ENCODE measurements around the gene TSPAN18.

TSPAN18 gene

GRCh38 chr11:44915004-44915403 lies 188.2 kb downstream of the TSPAN18 start:
- Mint-ChIP-seq H3K9me3 (no peaks in the 10 kb centered on the region), H3K27me3 (ENCODE audit: low read depth) (no peaks in the 10 kb centered on the region), H3K27ac (no peak overlapping the region), H3K36me3 (ENCODE audit: low read depth) (no peaks in the 10 kb centered on the region), H3K4me1 (ENCODE audit: low read depth) (peaks cover 4% of the 10 kb centered on the region), H3K4me3 (no peak overlapping the region)
- DNase-seq (ENCODE audit: low spot score), result no peak

DNA sequence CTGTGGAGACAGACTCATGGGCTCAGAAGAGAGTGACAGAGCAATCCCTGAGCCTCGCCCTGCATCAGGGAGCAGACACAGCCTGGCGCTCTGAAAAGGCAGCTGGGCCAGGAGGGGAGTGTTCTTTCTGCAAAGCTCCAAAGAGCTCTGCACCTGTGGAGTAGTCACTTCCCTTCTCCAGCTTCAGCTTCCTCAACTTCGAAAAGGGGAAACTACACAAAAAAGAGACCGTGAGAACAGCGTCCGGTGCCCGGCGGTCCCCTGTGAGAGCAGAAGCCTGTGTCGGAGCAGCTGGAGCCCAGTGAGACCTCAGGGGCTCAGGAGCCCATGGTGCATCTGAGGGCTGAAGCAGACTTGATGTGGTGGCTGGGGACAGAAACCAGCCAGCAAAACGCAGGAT lies 188.9 kb downstream of the TSPAN18 start:
- Mint-ChIP-seq H3K4me3 (no peak overlapping the region), H3K27ac (no peak overlapping the region), H3K4me1 (ENCODE audit: low read depth) (peaks cover 4% of the 10 kb centered on the region), H3K36me3 (ENCODE audit: low read depth) (no peaks in the 10 kb centered on the region), H3K27me3 (ENCODE audit: low read depth) (no peaks in the 10 kb centered on the region), H3K9me3 (no peaks in the 10 kb centered on the region)
- no peak for DNase-seq (ENCODE audit: low spot score)

DNA sequence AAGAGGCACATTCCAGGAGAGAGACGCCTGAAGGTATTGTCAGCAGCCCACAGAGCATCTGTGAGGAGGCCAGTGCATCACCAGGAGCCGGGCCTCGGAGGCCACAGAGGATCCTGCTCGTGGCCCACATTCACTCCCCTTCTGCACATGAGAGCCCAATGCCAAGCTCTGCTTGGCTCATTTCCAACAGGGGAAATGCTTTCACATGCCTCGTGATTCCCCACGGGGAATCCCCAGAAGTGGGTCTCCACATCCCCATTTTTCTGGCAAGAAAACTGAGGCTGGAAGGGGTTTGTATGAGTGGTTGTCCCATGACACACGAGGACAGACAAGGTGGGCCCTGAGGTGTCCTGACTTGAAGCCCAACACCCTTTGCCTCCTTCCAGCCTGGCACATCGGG lies 189.6 kb downstream of the TSPAN18 start:
- Mint-ChIP-seq H3K9me3 (no peaks in the 10 kb centered on the region), H3K4me3 (no peak overlapping the region), H3K27me3 (ENCODE audit: low read depth) (no peaks in the 10 kb centered on the region), H3K27ac (no peak overlapping the region), H3K4me1 (ENCODE audit: low read depth) (no peaks in the 10 kb centered on the region), H3K36me3 (ENCODE audit: low read depth) (no peaks in the 10 kb centered on the region)
- DNase-seq (ENCODE audit: low spot score), result no peak

DNA sequence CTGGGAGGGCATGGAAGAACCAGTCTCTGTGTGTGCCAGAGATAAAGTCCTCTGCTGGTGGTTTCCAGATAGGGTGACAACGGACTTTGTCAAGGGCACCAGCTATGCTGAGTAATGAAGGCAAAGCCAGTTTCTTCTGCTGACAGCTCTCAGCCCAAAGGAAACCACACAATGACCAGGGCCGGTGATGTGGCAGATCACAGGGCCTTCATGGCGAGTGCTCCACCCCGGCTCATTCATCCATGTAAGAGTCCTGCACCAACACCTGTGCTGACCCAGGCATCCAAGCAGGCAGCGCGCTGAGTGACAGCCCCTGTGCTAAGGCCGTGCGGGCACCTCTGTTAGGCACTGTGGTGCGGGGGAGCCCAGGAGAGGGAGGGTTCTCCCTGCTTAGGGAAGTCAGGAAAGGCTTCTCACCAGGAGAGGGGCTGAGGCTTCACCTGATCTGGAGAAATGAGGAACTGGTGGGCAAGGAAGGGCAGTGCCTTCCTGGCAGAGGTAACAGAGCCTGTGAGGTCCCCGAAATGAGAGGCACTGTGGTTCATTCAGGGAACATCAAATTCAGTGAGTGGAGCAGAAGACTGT lies 190.1 kb downstream of the TSPAN18 start:
- no peaks in the 10 kb centered on the region for H3K27me3 Mint-ChIP-seq (ENCODE audit: low read depth)
- H3K4me1 Mint-ChIP-seq (ENCODE audit: low read depth), result no peaks in the 10 kb centered on the region
- no peak overlapping the region for H3K27ac Mint-ChIP-seq
- no peaks in the 10 kb centered on the region for H3K9me3 Mint-ChIP-seq
- H3K4me3 Mint-ChIP-seq, result no peak overlapping the region
- no peak for DNase-seq (ENCODE audit: low spot score)
- no peaks in the 10 kb centered on the region for H3K36me3 Mint-ChIP-seq (ENCODE audit: low read depth)

- no peaks in the 10 kb centered on the region for H3K4me1 Mint-ChIP-seq (ENCODE audit: low read depth)
- no peaks in the 10 kb centered on the region for H3K27me3 Mint-ChIP-seq (ENCODE audit: low read depth)
- no peak for DNase-seq (ENCODE audit: low spot score)
- H3K27ac Mint-ChIP-seq, result no peak overlapping the region
- H3K4me3 Mint-ChIP-seq, result no peak overlapping the region
- H3K9me3 Mint-ChIP-seq, result no peaks in the 10 kb centered on the region
- H3K36me3 Mint-ChIP-seq (ENCODE audit: low read depth), result no peaks in the 10 kb centered on the region
These were observed 191.0 kb downstream of the TSPAN18 start for GRCh38 chr11:44917741-44918140.

GRCh38 chr11:44920451-44920850 lies 193.7 kb downstream of the TSPAN18 start:
- H3K9me3 Mint-ChIP-seq, result no peaks in the 10 kb centered on the region
- no peak overlapping the region for H3K27ac Mint-ChIP-seq
- DNase-seq (ENCODE audit: low spot score), result no peak
- H3K4me3 Mint-ChIP-seq, result no peak overlapping the region
- H3K4me1 Mint-ChIP-seq (ENCODE audit: low read depth), result no peaks in the 10 kb centered on the region
- H3K27me3 Mint-ChIP-seq (ENCODE audit: low read depth), result no peaks in the 10 kb centered on the region
- H3K36me3 Mint-ChIP-seq (ENCODE audit: low read depth), result no peaks in the 10 kb centered on the region

DNA sequence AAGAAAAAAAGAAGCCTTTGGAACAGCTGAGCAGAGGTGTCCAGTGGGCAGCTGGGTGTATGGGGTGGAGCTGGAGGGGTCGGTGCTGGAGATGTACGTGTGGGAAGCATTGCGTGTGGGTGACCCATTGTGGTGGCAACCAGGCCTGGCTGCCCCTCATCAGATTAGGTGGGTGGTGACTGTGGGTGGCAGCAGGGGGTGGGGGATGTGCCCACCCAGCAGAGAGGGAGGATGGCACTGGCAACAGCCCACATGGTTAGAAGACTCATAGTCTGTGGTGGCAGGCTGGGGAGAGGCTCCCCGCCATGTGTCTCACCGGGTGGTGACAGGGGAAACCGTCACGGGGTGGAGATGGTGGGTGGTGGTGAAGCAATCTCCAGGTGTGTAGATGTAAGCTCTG lies 196.4 kb downstream of the TSPAN18 start:
- Mint-ChIP-seq H3K36me3 (ENCODE audit: low read depth) (no peaks in the 10 kb centered on the region), H3K4me1 (ENCODE audit: low read depth) (no peaks in the 10 kb centered on the region), H3K27ac (no peak overlapping the region), H3K4me3 (no peak overlapping the region), H3K9me3 (no peaks in the 10 kb centered on the region), H3K27me3 (ENCODE audit: low read depth) (no peaks in the 10 kb centered on the region)
- DNase-seq (ENCODE audit: low spot score), result no peak

GRCh38 chr11:44923806-44924205 lies 197.0 kb downstream of the TSPAN18 start:
- Mint-ChIP-seq H3K27ac (no peak overlapping the region), H3K36me3 (ENCODE audit: low read depth) (no peaks in the 10 kb centered on the region), H3K27me3 (ENCODE audit: low read depth) (no peaks in the 10 kb centered on the region), H3K4me1 (ENCODE audit: low read depth) (no peaks in the 10 kb centered on the region), H3K4me3 (no peak overlapping the region), H3K9me3 (no peaks in the 10 kb centered on the region)
- DNase-seq (ENCODE audit: low spot score), result no peak

DNA sequence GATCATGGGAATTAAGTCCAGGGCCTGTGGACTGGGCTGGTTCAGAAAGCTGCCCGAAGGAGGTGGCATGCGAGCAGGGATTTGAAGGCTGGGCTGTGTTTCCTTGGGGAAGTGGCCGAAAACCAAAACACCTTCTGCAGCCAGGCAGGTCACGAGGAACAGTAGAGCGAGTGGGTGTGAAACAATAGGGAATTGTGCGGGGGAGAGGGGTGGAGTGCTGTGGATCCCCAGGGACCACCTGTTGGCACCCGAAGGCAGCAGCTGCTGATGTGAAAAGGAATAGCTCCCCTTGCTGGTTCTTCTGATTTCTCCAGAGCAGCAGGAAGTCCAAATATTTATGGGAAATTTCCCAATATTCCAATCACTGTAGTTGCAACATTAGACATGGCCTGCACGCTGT lies 199.3 kb downstream of the TSPAN18 start:
- H3K27me3 Mint-ChIP-seq (ENCODE audit: low read depth), result peaks cover 4% of the 10 kb centered on the region
- no peak for DNase-seq (ENCODE audit: low spot score)
- no peaks in the 10 kb centered on the region for H3K4me1 Mint-ChIP-seq (ENCODE audit: low read depth)
- H3K36me3 Mint-ChIP-seq (ENCODE audit: low read depth), result no peaks in the 10 kb centered on the region
- no peak overlapping the region for H3K27ac Mint-ChIP-seq
- no peak overlapping the region for H3K4me3 Mint-ChIP-seq
- H3K9me3 Mint-ChIP-seq, result no peaks in the 10 kb centered on the region

- H3K27ac Mint-ChIP-seq, result no peak overlapping the region
- peak; percentile 24 for DNase-seq (ENCODE audit: low spot score)
- no peaks in the 10 kb centered on the region for H3K36me3 Mint-ChIP-seq (ENCODE audit: low read depth)
- no peaks in the 10 kb centered on the region for H3K9me3 Mint-ChIP-seq
- H3K27me3 Mint-ChIP-seq (ENCODE audit: low read depth), result peaks cover 4% of the 10 kb centered on the region
- H3K4me1 Mint-ChIP-seq (ENCODE audit: low read depth), result no peaks in the 10 kb centered on the region
- no peak overlapping the region for H3K4me3 Mint-ChIP-seq
These were observed 200.5 kb downstream of the TSPAN18 start for GRCh38 chr11:44927174-44927661.

DNA sequence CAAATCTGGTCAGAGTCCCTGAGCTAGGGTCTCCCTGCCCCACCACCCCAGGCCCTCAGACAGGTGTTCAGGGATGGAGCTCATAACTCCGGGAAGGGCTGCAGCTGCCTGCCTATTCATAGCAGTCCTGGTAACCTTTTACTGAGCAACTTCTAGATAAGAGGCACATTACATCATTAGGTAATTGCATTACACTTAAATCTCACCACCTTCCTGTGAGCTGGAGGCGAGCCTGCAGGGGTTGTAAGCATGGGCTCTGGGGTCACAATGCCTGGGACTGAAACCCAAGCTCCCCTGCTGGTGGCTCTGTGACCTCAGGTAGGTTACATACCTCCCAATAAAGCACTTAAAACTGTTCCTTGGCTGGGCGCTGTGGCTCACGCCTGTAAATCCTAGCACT lies 201.4 kb downstream of the TSPAN18 start:
- Mint-ChIP-seq H3K36me3 (ENCODE audit: low read depth) (no peaks in the 10 kb centered on the region), H3K4me1 (ENCODE audit: low read depth) (no peaks in the 10 kb centered on the region), H3K27ac (no peak overlapping the region), H3K4me3 (no peak overlapping the region), H3K27me3 (ENCODE audit: low read depth) (peaks cover 4% of the 10 kb centered on the region), H3K9me3 (no peaks in the 10 kb centered on the region)
- no peak for DNase-seq (ENCODE audit: low spot score)

GRCh38 chr11:44928816-44929215 lies 202.1 kb downstream of the TSPAN18 start:
- no peak for DNase-seq (ENCODE audit: low spot score)
- Mint-ChIP-seq H3K9me3 (no peaks in the 10 kb centered on the region), H3K4me1 (ENCODE audit: low read depth) (no peaks in the 10 kb centered on the region), H3K27me3 (ENCODE audit: low read depth) (peaks cover 4% of the 10 kb centered on the region), H3K36me3 (ENCODE audit: low read depth) (no peaks in the 10 kb centered on the region), H3K27ac (no peak overlapping the region), H3K4me3 (no peak overlapping the region)

DNA sequence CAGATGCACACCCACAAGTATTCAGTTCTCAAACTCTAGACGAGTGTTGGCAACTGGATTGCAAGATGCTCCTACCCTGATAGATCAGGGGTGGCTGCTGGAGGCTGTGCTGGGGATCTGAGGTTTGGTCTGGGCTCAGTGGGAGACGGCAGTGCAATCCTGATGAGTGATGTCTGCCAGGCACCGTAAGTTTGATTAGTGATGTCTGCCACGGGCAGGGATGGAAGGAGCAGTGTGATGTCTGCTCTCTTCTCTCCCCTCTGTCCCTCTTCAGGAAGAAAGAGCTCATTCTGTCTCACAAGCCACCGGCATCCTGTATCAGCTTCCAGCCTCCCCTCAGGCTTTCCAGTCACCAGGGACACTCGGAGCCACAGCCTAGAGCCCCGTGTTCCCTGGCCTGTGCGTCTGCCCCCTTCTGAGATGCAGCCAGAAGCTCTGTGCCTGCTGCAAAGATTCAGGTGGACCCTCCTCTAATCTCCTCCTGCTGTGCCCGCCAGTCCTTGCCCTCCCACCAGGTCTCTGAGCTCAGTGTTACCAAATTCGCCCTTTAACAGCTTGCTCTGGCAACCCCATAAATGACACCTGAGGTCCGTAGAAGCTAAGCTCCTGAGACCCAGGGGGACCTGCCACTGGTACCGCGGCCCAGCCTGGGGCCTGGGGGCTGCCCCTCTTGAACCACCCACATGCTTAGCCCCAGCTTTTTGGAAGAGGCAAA lies 204.0 kb downstream of the TSPAN18 start:
- no peak for DNase-seq (ENCODE audit: low spot score)
- H3K27ac Mint-ChIP-seq, result no peak overlapping the region
- no peaks in the 10 kb centered on the region for H3K36me3 Mint-ChIP-seq (ENCODE audit: low read depth)
- no peaks in the 10 kb centered on the region for H3K4me1 Mint-ChIP-seq (ENCODE audit: low read depth)
- peaks cover 4% of the 10 kb centered on the region for H3K27me3 Mint-ChIP-seq (ENCODE audit: low read depth)
- H3K9me3 Mint-ChIP-seq, result no peaks in the 10 kb centered on the region
- no peak overlapping the region for H3K4me3 Mint-ChIP-seq

- peaks cover 4% of the 10 kb centered on the region for H3K27me3 Mint-ChIP-seq (ENCODE audit: low read depth)
- H3K4me1 Mint-ChIP-seq (ENCODE audit: low read depth), result no peaks in the 10 kb centered on the region
- H3K4me3 Mint-ChIP-seq, result no peak overlapping the region
- no peak for DNase-seq (ENCODE audit: low spot score)
- H3K27ac Mint-ChIP-seq, result no peak overlapping the region
- H3K36me3 Mint-ChIP-seq (ENCODE audit: low read depth), result no peaks in the 10 kb centered on the region
- H3K9me3 Mint-ChIP-seq, result no peaks in the 10 kb centered on the region
These were observed 204.7 kb downstream of the TSPAN18 start for GRCh38 chr11:44931466-44931865.

DNA sequence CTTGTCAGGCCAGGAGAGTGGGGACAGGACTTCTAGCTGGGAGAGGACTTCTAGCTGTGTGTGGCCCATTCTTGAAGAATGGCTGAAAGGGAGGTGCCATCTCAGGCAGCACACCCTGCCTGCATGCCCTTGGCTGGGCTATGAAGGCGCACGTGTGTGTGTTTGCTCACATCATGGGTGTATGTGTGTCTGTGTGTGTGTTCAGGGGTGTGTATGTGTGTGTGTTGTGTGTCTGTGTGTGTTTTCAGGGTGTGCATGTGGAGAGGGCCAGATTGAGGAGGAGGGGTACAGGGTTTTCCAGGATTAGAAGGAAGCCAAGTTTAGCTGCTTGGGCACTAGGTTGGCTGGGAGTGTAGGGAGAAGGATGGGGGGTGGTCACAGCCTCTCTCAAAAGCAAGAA lies 207.3 kb downstream of the TSPAN18 start:
- Mint-ChIP-seq H3K27ac (no peak overlapping the region), H3K27me3 (ENCODE audit: low read depth) (peaks cover 4% of the 10 kb centered on the region), H3K9me3 (no peaks in the 10 kb centered on the region), H3K4me1 (ENCODE audit: low read depth) (no peaks in the 10 kb centered on the region), H3K4me3 (no peak overlapping the region), H3K36me3 (ENCODE audit: low read depth) (no peaks in the 10 kb centered on the region)
- no peak for DNase-seq (ENCODE audit: low spot score)

All from T-helper 2 cell treated with Interferon-gamma antibody and Interleukin-4, amounts not matched to agents 5 μg/mL and 100 μg/mL, for 36 hours (primary cell).